CD4-positive, alpha-beta T cell treated with Interleukin-15 for 1 hour (primary cell): ENCODE data around the gene GAS7.
A peak's percentile ranks its signal among the peaks of the same experiment; 100 is the strongest.
"Not testable (repeated sequence)": the region's sequence is repeated elsewhere in the genome, so short reads cannot be mapped to it uniquely, and the experiment has no call there.

Experiments
- DNase-seq: peaks from one replicate; pipeline ENCODE4 v3.0.0-alpha.2; 2020

GAS7 gene

DNA sequence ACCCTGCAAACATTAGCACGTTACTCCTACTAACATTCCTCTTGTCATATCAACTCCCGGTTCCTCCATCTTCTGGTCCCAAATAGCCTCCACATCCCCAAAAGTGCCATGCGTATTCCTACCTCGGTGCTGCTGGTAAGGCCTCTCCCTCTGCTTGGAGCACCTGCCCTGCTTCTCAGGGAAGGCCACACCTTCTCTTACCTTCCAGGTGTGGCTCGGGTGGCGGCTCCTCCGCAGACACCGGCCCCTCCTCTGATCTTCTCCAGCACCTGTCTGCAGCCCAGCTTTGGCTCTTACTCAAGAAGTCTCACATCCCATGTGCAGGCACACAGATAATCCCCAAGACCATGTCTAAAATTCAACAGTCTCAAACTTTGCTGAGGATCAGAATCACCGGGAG lies 92.3 kb downstream of the GAS7 start:
- DNase-seq: no peak

GRCh38 chr17:10105513-10106001 lies 92.8 kb downstream of the GAS7 start:
- no peak for DNase-seq

DNA sequence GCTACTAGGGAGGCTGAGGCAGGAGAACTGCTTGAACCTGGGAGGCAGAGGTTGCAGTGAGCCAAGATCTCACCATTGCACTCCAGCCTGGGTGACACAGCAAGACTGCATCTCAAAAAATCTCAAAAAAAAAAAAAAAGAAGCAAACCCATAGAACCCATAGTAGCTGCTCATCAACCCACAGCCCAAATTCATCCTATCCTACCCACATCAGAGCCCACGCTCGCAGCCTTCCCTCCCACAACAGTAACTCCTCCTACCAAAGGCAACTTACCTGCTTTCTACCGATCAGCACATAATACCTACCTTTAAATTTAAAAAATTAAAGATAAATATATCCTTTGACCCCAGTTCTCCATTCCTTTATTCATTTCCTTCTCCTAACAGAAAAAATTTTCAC lies 94.7 kb downstream of the GAS7 start:
- DNase-seq: no peak

- no peak for DNase-seq
Observed at GRCh38 chr17:10102817-10103216, 95.6 kb downstream of the GAS7 start.

GRCh38 chr17:10099051-10099571 lies 99.3 kb downstream of the GAS7 start:
- DNase-seq: no peak

GRCh38 chr17:10096596-10096995 lies 101.8 kb downstream of the GAS7 start:
- no peak for DNase-seq

GRCh38 chr17:10095295-10095694 lies 103.1 kb downstream of the GAS7 start:
- not testable (repeated sequence) for DNase-seq

DNA sequence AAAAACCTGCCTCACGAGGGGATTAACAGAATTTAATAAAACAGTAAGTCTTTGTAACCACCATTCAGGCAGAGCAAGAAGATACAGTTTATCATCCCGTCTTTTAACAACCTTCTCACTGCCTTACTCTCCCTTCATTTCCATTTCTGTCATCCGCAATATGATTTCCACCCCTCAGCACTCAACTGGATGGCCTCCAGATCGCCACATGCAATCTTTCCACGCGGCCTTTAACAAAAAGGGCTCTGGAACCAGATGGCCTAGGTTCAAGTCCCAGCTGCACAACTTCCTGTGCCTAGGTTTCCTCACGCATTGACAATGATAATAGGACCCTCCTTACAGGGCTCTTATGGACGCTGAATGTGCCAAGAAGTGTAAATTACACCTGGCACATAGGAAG lies 103.6 kb downstream of the GAS7 start:
- no peak for DNase-seq

DNA sequence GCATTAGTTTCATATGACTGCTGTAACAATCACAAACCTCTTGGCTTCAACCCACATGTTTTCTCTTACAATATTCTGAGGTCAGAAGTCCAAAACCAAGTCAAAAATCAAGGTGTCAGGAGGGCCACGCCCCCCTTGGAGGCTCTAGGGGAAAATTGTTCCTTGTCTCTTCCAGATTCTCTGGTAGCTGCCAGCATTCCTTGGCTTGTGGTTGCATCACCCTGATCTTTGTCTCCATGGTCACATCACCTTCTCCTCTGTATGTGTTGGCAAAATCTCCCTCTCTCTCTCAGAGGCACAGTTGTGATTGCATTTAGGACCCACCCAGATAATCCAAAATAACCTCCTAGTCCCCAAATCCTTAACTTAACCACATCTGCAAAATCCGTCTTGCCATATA lies 105.8 kb downstream of the GAS7 start:
- DNase-seq: no peak

DNA sequence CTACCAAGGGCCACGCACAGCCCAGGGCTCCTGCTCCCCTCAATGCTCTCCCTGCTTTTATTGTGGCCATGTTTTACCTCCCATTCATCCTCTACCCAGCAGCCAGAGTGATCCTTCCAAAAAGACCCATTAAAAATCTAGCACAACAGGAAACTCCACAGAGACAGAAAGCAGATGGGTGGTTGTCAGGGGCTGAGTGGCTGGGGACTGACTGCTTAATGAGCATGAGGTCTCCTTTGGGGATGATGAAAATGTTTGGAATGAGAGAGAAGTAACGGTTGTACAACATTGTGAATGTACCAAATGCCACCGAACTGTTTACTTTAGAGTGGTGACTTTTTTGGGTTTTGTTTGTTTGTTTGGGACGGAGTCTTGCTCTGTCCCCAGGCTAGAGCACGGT lies 107.4 kb downstream of the GAS7 start:
- no peak for DNase-seq

GRCh38 chr17:10089196-10089804 lies 109.1 kb downstream of the GAS7 start:
- DNase-seq: no peak

DNA sequence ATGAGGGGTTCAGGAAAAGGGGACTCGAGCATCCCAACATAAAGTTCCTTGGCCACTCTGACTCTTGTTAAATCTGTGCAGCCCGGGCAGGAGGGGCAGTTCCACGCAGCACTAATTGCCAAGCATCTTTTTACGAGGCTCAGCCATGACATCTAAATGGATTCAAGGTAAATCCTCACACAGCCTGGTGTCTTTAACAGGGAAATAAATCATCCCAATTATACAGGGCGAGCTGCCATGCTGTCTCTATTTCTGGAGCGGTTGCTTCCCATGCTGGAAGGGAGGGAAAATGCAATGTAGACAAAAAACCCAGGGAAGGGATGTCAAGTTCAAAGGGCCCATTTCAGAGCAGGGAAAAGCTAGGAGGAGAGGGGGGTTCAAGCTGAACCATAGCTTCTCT lies 110.0 kb downstream of the GAS7 start:
- DNase-seq: no peak

DNA sequence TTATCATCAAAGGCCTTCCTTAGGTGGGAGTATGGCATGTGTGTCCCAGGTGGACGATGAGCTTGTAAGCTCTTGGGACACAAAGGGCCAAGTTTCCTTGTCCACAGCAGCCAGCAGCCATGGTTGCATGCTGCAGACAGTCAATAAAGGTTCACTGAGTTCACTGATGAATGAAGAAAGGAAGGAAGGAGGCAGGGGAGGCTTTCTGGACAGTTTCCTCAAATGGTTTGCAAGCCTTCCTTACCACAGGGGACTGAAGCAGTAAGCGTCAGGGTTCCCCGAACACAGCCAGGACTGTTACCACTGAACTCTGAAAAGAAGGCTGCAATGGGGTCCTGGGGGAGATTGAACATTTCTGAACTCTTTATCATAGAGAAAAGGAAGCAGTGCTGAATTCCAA lies 111.1 kb downstream of the GAS7 start:
- no peak for DNase-seq

DNA sequence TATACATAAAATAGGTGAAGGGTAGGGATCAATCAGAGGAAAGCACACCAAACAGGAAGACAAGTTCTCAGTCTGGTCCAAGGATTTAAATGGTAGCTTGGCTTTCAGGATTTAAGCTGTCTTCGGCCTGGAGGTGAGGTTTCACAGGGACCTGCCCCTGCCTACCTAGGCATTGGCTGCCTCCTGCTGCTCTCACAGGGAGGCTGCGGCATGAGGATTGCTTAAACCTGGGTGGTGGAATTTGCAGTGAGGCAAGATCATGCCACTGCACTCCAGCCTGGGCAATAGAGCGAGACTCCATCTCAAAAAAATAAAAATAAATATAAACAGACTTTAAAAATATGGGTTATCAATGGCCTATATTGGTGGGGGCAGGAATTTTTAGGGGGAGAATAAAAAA lies 114.5 kb downstream of the GAS7 start:
- no peak for DNase-seq

DNA sequence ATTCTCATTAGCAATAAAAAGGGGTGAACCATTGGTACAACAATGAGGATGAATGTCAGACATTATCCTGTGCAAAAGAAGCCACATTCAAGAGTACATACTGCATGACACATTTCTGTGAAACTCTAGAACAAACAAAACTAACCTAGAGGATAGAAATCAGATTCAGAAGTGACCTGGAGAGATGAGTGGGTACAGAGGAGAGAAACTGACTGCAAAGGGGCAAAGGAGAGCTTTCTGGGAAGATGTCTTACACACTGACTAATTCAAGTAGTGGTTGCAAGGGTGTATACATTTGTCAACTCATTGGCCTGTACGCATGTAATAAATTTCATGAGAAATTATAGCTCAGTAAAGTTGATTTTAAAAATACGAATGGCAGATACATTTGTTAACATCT lies 115.6 kb downstream of the GAS7 start:
- DNase-seq: no peak

- no peak for DNase-seq
Observed at GRCh38 chr17:10081571-10082169, 116.7 kb downstream of the GAS7 start.

DNA sequence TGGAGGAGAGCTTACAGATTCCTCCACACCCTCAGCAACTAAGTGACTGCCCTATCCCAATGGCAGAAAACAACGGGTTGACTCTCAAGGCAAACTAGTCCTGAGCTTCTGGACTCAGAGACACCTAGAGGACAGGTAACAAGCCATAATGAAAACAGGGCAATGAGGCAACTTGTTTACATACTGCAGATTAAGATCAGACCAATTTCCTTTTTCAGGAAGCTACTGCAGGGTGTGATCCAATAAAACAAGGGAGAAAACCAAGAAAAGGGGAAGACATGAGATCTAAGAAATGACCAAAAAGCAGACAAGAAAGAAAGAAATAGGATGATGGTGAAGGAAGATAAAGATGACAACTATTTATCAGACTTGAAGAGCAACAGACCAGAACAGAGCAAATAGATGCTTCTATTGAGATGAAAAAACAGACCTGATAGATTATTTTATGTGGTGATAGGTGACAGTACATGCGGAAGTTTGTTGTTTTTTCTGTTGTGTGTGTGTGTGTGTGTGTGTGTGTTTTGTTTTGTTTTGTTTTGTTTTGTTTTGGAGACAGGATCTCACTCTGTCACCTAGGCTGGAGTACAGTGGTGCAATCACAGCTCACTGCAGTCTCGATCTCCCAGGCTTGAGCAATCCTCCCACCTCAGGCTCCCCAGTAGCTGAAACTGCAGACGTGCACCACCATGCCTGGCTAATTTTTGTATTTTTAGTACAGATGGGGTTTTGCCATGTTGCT lies 120.7 kb downstream of the GAS7 start:
- DNase-seq: peak; percentile 40

GRCh38 chr17:10075919-10076318 lies 122.5 kb downstream of the GAS7 start:
- no peak for DNase-seq

DNA sequence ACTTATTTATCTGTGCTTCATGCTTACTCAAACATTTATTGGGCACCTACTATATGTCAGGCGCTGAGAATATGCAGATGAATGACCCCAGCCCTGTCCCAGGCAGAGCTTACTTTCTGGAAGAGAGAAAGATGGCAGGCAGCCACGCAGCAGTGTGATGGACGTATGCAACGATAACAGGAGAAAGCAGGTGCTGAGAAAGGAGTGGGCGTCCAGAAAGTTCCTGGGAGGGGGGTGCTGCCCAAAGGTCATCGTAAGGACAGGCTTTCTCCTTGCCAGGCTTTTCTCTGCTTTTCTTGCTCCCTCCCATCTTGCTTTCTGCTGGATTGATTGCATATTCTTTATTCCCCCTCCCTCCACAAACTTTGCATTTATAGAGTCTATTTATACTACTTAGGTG lies 124.5 kb downstream of the GAS7 start:
- no peak for DNase-seq

- no peak for DNase-seq
Observed at GRCh38 chr17:10072556-10073425, 125.6 kb downstream of the GAS7 start.

- no peak for DNase-seq
Observed at GRCh38 chr17:10072086-10072485, 126.3 kb downstream of the GAS7 start.

DNA sequence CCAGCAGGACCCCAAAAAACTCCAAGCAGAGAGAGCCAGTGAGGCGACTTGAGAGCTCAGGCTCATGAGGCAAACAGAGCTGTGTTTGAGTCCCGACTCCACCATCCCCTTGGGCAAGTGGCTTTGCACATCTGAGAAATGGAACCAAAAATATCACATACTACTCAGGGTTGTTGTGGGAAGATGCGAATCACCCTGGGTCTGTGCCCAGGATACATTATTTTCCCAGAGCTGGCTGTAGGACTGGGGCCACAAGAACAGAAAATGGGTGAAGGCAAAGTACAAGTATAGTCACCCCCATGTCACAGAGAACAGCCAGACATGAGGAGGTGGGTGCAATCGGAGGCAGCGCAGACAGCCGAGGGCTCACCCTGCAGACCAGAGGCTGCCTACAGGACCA lies 127.3 kb downstream of the GAS7 start:
- no peak for DNase-seq

GRCh38 chr17:10070690-10071089 lies 127.7 kb downstream of the GAS7 start:
- no peak for DNase-seq
